ENCODE results near the gene ADAM12.

ADAM12 gene

GRCh38 chr10:126314863-126315493, 73.3 kb downstream of the ADAM12 start:
- DNase-seq (ENCODE audit: low read depth in 2 of 2) = no peak

GRCh38 chr10:126312167-126312566, 76.1 kb downstream of the ADAM12 start:
- no peak for DNase-seq (ENCODE audit: low read depth in 2 of 2)

- no peak for DNase-seq (ENCODE audit: low read depth in 2 of 2)
These were observed 78.9 kb downstream of the ADAM12 start for GRCh38 chr10:126309228-126309883.

GRCh38 chr10:126302826-126303665, 85.2 kb downstream of the ADAM12 start:
- no peak for DNase-seq (ENCODE audit: low read depth in 2 of 2)

- DNase-seq (ENCODE audit: low read depth in 2 of 2) = no peak
These were observed 85.9 kb downstream of the ADAM12 start for GRCh38 chr10:126302476-126302756.

- no peak for DNase-seq (ENCODE audit: low read depth in 2 of 2)
These were observed 86.4 kb downstream of the ADAM12 start for GRCh38 chr10:126301701-126302475.

- no peak for DNase-seq (ENCODE audit: low read depth in 2 of 2)
These were observed 93.8 kb downstream of the ADAM12 start for GRCh38 chr10:126294451-126294850.

- DNase-seq (ENCODE audit: low read depth in 2 of 2) = no peak
These were observed 98.0 kb downstream of the ADAM12 start for GRCh38 chr10:126290232-126290631.

GRCh38 chr10:126288547-126289493, 99.5 kb downstream of the ADAM12 start:
- no peak for DNase-seq (ENCODE audit: low read depth in 2 of 2)

GRCh38 chr10:126286256-126286780, 102.0 kb downstream of the ADAM12 start:
- DNase-seq (ENCODE audit: low read depth in 2 of 2) = no peak

- no peak for DNase-seq (ENCODE audit: low read depth in 2 of 2)
These were observed 105.0 kb downstream of the ADAM12 start for GRCh38 chr10:126283307-126283706.

- no peak for DNase-seq (ENCODE audit: low read depth in 2 of 2)
These were observed 109.4 kb downstream of the ADAM12 start for GRCh38 chr10:126278851-126279250.

GRCh38 chr10:126277181-126277580, 111.1 kb downstream of the ADAM12 start:
- no peak for DNase-seq (ENCODE audit: low read depth in 2 of 2)

GRCh38 chr10:126272526-126272925, 115.8 kb downstream of the ADAM12 start:
- DNase-seq (ENCODE audit: low read depth in 2 of 2) = no peak

- DNase-seq (ENCODE audit: low read depth in 2 of 2) = no peak
These were observed 118.2 kb downstream of the ADAM12 start for GRCh38 chr10:126270111-126270510.

- no peak for DNase-seq (ENCODE audit: low read depth in 2 of 2)
These were observed 120.0 kb downstream of the ADAM12 start for GRCh38 chr10:126268013-126268920.

GRCh38 chr10:126264102-126265018, 123.9 kb downstream of the ADAM12 start:
- no peak for DNase-seq (ENCODE audit: low read depth in 2 of 2)

GRCh38 chr10:126263006-126263676, 125.1 kb downstream of the ADAM12 start:
- no peak for DNase-seq (ENCODE audit: low read depth in 2 of 2)

Data from stimulated activated CD8-positive, alpha-beta memory T cell treated with anti-CD3 and anti-CD28 coated beads, Interleukin-15, amount 100 ng/mL, for 48 hours (primary cell).